NCI-H460 (cell line): ENCODE results near the gene GCNT2. TPM values are rescaled to one million over a fixed set of nuclear protein-coding genes. Genes with fewer than 3 reads are reported as not detected.
"Not testable (repeated sequence)": the region's sequence is repeated elsewhere in the genome, so short reads cannot be mapped to it uniquely, and the experiment has no call there.

Source experiments
- DNase-seq: peaks from one replicate; pipeline ENCODE4 v3.0.0-alpha.2; 2016; ENCODE audit warnings: low read depth; ENCODE audit errors: extremely low read depth
- total RNA-seq: library from RNA; depleted of rRNA; stranded (reverse); fragments of >200 nt; shearing (Covaris generic); gene quantifications from 2 replicates; pipeline ENCODE4 v1.2.3, GENCODE V29; 2014

The GCNT2 gene
- total RNA-seq, 1 experiment from 2014 or later, result 34.4 TPM

DNA sequence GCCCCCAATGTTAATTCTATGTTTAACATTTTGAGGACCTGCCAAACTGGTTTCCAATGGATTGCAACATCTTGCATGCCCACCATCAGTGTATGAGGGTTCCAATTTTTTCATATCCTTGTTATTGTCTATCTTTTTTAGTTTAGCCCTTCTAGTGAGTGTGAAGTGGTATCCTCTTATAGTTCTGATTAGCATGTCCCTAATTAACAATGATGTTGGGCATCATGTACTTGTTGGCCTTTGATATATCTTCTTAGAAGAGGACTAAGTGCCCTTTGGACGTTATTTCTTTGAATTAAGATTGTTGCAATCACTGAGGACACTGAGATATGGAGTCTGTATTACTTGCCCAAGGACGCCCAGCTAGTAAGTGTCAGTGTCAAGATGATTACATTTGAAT lies 22.3 kb downstream of the GCNT2 start:
- no peak for DNase-seq

DNA sequence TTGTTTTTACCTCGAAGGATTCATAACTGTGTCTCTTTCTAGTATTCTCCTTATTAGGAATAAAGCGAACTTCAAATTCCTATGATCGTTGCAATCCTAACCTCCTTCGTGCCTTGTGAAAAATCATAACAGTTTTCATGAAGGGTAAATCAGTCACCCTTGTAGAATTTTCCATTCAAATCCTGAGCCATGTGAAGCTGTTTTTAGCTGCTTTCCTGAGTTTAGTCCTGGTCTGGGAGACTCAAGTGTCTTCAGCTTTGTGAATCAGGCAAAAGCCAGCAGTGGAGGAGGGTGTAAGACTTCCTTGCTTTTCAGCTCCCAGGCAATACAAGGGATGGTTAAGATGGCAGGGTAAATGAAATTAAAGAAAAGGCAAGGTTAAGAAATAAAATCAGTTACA lies 24.3 kb downstream of the GCNT2 start:
- no peak for DNase-seq

DNA sequence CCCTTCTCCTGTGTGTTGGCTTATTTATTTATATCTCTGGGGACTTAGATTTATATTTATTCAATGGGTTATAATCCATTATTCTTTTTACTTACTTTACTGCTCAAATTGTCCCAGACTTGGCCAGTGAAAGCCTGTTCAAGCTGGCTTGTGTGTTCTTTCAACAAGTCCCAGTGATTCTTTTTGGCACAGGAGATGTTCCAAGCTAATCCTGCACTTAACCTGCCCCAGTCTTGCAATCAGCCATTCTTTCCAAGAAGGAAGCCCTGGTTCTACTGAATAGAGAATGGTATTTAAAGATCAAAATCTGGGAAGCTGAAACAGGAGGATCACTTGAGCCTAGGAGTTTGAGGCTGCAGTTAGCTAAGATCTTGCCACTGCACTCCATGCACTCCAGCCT lies 26.7 kb downstream of the GCNT2 start:
- no peak for DNase-seq

DNA sequence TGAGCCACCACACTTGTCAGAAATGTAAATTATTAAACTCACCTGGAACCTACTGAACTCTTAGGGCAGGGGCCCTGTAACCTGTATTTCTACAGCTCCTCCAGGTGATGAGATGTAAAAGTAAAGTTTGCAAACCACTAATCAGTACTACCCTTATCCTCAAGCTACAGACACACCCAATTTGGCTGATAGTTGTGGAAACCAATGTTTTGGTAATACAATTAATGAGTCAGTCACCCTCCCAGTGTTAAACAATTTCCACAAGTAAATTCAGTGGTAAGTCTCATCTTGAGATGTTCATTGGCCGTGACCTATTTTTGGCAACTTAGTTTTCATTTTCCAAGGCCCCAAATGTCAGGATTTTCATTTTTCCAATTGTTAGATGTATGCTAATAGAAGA lies 29.6 kb downstream of the GCNT2 start:
- no peak for DNase-seq

DNA sequence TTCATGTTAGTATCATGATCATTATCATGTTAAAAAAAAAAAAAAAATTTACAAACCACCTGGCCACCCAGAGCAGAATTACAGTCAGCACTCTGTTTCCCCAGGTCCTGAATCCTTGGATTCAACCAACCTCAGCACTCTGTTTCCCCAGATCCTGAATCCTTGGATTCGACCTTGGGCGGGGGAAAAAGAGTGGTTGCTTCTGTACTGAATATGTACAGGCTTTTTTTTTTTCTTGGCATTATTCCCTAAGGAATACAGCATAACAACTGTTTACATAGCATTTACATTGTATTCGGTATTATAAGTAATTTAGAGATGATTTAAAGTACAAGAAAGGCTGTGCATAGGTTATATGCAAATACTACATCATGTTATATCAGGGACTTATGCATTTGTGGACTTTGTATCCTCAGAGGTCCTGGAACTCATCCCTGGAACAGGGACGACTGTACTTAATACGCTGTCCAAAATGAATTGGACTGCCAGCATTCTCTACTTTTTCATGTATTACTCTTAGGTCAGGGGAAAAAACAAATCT lies 31.2 kb downstream of the GCNT2 start:
- no peak for DNase-seq

DNA sequence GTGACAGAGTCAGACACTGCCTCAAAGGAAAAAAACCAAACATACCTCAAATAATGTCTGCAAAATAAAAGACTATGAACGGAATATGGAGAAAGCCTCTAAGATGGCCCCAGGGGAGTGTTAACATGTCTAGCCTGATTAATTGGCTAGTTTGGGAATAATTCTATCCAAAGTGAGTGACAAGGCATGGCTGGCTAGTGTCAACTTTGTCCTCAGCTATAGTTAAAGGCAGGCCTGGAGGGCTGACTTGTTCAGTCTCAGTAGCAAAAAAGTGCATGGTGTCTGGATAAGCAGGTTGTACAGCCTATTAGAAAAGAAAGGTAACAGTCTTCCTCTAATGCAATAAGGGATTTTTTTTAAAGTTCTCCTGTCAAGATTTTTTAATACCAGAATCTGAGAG lies 32.7 kb downstream of the GCNT2 start:
- DNase-seq, result no peak

DNA sequence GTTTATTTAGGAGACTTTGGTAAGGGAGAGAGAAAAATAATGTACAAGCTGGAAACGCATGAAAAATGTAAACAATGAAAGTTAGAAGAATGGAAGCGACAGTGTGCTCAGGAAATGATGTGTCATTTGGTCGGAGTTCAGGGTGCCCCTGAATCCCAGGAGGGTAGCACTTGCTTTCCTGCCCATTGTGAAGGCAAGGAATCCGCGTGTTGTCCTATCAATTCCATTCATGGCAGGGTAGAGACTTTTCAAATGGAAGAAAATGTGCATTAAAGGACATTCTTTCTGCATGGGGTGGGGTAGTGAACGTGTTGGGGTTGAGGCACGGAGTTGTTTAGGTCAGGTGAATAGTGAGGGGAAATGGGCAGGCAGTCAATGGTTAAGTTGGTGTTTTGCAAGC lies 33.7 kb downstream of the GCNT2 start:
- no peak for DNase-seq

DNA sequence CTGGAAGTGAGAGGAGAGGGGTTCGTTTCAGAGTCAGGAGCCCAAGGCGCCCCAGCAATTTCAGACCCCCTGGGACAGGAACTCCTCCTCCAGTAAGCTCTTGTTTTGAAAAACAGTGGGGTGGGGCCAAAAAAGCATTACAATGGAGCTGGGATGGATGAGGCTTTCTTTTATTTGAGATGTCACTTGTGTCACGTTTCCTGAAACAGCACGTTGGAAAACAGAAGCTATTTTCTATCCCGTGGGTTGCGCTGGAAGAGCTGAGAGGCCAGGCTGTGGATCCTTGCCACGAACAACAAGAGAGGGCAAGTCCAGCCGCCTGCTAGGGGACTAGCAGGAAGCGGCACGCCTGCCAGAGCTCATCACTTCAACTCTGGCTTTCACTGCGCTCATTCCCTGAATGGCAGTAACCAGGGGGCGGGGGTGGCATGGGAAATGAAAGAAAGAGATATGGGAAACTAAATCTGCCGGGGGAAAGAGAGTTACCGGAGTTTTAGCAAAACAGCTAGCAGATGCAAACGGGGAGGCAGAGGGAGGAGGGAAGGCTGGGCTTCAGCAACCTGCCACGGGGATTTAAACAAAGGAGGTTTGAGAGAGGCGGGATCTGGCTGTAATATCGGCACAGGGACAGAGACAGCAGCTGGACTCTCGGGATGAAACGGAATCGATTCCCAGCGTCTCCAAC lies 34.6 kb downstream of the GCNT2 start:
- no peak for DNase-seq

DNA sequence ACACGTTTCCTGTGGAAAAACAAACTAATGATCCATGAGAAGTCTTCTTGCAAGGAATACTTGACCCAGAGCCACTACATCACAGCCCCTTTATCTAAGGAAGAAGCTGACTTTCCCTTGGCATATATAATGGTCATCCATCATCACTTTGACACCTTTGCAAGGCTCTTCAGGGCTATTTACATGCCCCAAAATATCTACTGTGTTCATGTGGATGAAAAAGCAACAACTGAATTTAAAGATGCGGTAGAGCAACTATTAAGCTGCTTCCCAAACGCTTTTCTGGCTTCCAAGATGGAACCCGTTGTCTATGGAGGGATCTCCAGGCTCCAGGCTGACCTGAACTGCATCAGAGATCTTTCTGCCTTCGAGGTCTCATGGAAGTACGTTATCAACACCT lies 35.4 kb downstream of the GCNT2 start:
- DNase-seq, result no peak

DNA sequence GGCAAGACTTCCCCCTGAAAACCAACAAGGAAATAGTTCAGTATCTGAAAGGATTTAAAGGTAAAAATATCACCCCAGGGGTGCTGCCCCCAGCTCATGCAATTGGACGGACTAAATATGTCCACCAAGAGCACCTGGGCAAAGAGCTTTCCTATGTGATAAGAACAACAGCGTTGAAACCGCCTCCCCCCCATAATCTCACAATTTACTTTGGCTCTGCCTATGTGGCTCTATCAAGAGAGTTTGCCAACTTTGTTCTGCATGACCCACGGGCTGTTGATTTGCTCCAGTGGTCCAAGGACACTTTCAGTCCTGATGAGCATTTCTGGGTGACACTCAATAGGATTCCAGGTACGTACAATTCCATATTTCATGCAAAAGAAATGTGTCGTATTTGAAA lies 35.8 kb downstream of the GCNT2 start:
- DNase-seq, result no peak

DNA sequence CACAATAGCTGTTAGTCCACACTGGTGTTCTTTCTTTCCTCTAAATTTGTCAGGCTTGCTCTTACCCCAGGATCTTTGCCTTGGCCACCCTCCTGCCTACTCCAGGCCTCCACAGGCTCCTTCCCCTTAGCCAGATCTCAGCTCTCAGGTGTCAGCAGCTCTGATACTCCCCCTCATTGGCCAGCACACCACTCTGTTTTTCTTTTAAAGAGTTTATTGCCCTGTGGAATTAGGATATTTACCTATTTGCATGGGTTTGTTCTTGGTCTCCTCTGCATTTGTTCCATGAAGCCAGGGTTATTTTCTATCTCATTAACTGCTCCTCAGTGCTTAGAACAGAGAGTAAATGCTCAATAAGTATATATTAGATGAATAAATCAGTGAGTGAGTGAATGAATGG lies 36.8 kb downstream of the GCNT2 start:
- DNase-seq, result no peak

DNA sequence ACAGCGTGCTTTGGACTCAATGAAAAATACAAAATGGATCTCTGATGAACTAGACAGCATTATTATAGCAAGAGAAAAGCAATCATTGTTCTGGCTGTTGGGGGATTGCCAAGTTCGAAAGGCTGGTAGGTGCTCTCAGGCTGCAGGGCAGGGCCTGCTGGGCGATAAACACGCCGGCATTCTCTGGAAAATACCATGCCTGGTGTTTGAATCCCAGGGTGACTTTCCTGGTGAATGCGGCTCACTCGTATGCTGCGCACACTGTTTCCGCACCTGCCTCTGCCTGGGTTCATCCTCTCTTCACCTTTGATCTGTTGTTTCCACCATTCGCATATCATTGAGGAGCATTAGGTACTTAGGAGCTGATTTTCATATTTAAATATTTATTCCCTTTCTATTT lies 37.4 kb downstream of the GCNT2 start:
- DNase-seq, result no peak

DNA sequence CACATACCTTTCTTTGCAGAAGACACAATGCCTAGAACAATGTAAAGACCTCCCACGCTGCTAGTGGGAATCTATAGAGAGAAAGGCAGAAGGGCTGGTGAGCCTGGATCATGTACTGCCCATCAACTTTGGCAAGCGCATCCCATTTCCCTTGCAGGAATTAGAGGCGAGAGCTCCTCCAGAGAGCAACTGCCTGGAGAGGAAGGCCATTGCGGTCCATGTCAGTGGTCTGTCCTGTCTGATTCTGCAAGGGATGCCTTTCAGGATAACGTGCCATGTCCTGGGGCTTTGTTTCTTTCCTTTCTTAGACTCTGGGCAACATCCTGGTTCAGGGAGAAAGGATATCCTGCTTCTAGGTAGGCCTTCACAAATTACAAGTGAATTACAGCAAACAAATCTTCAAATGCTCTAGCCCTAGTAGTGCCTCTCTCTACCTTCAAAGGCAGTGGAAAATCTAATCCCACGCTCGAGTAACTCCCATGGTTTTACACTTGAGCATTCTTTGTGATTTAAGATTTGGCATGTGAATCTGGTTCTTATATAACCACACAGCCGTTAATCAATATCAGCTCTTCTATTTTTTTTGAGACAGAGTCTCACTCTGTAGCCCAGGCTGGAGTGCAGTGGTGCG lies 38.5 kb downstream of the GCNT2 start:
- no peak for DNase-seq

DNA sequence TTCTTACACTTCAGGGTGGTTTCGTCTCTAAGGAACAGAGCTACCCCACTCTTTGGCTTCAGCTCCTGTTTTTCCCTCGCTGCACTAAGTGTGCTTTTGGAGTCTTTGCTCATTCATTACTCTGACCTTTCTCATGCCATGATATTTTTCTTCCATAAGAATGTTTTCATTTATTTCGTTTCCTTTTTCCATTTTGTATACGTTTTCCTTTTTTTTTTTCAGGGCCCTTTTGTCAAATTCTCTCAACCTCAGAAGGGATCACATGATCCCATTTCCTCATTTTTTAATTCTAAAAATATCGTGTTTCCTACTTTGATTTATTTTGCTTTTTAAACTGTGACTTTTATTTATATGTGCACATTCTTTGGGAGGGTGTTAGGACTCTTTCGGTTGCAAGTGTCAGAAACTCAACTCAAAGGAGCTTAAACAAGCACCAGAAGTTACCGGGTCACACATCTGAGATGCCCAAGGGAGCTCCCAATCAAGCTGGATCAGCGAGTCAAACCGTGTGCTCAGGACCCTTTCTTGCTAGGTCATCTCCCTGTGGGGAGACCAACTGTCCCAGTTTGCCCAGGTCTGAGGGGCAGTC lies 40.6 kb downstream of the GCNT2 start:
- DNase-seq, result no peak

DNA sequence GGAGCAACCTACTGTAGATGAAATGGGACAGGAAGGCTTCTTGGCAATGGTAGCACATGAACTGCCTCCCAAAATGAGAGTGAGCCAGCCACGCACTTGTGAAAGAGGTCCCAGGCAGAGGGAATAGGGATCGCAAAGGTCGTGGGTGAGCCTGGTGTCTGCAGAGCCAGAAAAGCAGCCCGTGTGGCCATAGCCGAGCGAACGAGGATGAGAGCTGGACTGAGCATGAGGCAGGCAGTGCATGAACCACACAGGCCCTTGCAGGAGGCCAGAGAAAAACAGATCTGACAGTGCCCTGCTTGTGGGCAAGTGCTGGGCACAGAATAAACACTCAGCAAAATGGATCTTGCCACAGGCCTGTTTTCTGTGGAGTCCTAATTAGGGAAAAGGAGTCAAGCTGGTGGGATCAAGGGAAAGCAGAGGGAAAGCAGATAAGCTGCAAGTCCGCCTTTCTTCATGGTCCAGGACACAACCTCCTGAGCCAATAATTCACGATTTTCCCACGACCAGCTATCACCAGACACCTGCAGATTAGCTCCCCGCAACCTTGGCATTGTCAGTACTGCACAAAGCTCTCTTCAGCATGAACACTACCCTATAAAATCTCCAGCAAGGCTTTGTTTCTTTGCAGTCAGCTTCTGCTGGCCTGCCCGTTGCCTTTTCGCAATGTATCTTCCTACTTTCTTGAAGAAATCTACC lies 44.0 kb downstream of the GCNT2 start:
- no peak for DNase-seq

DNA sequence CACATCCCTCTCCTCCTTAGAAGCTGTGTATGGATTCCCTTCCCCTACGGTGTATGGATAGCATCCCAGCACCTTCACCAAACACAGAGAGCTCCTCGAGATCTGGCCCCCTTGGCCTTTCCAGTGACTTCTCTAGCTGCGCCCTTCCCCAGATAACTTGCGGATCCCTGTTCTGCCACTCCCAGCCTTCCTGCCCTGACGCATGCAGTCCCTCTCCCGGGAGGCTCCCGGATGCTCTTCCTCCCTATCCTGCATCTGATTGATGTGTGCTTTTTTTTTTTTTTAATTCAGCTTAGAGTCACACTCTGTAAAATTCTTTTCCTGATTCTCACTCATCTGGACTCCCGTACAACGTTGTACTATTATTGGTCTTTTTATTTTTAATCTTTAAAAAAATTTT lies 44.8 kb downstream of the GCNT2 start:
- no peak for DNase-seq

DNA sequence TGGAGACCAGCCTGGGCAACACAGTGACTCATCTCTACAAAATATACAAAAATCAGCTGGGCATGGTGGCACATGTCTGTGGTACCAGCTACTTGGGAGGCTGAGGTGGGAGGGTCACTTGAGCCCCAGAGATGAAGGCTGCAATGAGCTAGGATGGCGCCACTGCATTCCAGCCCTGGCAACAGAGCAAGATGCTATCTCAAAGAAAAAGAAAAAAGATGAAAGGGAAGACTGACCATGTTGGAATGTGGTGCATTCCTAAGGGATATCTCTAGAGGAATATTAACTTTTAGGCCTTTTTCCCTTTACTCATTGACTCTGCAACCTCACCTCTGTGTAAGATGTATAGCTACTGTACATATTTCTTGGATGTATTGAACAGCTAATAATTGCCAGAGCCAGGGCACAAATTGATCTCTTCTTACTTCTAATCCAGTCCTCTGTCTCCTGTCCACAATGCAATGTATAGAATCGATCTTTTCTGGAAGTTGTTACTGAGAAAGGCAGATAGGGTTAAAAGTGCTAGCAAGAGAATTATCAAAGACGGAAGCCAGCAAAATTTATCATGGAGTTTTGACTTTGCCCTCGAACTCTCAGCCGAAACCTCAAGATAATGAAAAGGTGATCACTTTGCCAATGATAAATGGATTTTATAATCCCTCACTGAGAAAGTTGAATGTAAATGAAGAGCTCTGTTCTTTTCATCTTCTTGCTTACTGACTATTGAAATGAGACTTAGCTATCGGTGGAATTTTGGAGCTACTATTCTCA lies 46.3 kb downstream of the GCNT2 start:
- DNase-seq, result no peak

DNA sequence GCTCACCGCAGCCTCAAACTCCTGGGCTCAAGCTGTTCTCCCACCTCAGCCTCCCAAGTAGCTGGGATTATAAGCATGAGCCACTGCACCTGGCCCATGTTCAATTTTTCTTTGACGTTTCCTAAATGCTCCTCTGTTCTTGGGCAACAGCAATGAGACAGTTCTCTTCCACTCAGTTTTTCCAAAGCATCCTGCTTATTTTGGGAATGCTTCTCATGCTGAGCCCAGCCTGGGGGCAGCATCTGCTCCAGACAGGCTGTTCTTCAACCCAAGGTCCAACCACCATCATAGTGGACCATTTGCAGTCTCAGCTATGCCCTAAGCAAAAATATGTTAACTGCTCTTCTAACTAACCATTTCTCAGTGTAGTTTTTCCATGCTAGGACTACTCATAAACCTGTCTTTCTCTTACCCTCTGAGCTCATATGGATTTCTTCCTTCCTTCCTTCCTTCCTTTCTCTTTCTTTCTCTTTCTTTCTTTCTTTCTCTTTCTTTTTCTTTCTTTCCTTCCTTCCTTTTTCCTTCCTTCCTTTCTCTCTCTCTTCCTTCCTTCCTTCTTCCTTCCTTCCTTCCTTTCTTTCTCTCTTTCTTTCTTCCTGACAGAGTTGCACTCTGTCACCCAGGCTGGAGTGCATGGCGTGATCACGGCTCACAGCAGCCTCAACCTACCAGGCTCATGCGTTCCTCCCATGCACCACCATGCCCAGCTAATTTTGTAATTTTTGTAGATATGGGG lies 48.4 kb downstream of the GCNT2 start:
- no peak for DNase-seq

DNA sequence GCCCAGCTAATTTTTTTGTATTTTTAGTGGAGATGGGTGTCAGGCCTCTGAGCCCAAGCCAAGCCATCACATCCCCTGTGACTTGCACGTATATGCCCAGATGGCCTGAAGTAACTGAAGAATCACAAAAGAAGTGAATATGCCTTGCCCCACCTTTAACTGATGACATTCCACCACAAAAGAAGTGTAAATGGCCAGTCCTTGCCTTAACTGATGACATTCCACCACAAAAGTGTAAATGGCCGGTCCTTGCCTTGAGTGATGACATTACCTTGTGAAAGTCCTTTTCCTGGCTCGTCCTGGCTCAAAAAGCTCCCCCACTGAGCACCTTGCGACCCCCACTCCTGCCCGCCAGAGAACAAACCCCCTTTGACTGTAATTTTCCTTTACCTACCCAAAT lies 54.4 kb downstream of the GCNT2 start:
- DNase-seq, result not testable (repeated sequence)

DNA sequence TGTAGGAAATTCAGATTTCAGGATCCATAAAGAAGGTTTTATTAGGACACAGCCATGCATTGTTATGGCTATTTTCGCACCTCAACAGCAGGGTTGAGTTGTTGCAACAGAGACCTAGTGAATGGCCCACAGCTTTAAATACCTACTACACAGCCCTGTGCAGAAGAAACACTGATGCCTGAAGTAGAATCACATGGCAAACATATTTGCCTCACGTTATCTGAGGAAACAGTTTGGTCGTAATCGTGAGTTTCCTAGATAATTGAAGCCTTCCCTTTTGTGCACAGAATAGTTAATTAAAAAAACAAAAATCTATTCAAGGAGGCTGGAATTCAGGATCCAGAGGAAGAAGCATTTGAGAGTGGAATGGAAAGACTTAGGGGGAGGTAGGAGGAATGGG lies 55.1 kb downstream of the GCNT2 start:
- no peak for DNase-seq
